ENCODE results near the gene NECTIN1.

NECTIN1 gene

DNA sequence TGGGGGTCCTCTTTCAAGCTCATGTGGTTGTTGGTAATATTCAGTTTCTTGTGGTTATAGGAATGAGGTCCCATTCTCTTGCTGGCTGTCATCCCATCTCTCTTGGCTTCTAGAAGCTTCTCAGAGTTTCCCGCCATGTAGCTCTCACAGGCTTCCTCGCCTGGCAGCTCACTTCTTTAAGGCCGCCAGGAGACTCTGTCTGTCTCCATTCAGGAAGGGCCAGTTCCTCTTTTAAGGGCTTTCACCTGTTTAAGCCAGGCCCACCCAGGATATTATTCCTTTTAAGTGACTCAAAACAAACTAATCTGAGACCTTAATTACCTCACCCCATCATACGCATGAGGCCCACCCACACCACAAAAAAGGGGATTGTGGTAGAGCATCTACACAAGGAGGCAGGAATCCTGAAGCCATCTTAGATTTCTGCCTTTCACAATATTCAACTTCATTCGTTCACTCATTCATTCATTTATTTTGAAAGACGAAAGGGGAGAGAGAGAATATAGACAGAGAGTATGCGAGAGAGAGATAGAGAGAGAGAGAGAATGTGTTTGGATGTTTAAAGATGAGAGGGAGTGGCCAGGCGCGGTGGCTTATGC lies 42.3 kb upstream of the NECTIN1 start:
- no peak overlapping the region for H3K14ac ChIP-seq (ENCODE audit: low read length)
- H3K79me2 ChIP-seq (ENCODE audit: control insufficient read depth, insufficient read depth, low read length, poor library complexity): no peaks in the 10 kb centered on the region
- H2BK5ac ChIP-seq (ENCODE audit: low read depth, low read length, poor library complexity): no peak overlapping the region
- no peak overlapping the region for H2AFZ ChIP-seq (ENCODE audit: insufficient read depth, low read length, poor library complexity)
- H3K18ac ChIP-seq (ENCODE audit: low read length): no peak overlapping the region
- no peak overlapping the region for H3K4ac ChIP-seq (ENCODE audit: low read depth, low read length)
- H3K9ac ChIP-seq (ENCODE audit: low read length): no peak overlapping the region
- no peak overlapping the region for H3K23ac ChIP-seq (ENCODE audit: low read length)
- no peak overlapping the region for H4K12ac ChIP-seq (ENCODE audit: low read depth, low read length)
- no peaks in the 10 kb centered on the region for H3K79me1 ChIP-seq (ENCODE audit: low read length)
- H4K91ac ChIP-seq (ENCODE audit: low read depth, low read length): no peak overlapping the region
- no peaks in the 10 kb centered on the region for H3K36me3 ChIP-seq (ENCODE audit: control insufficient read depth in 1 of 2, insufficient read depth in 2 of 2, low read length in 2 of 2)
- peaks cover 2% of the 10 kb centered on the region for H3K9me3 ChIP-seq (ENCODE audit: insufficient read depth, low read depth, low read length)
- H3K27ac ChIP-seq (ENCODE audit: low read depth, low read length): no peak overlapping the region
- no peaks in the 10 kb centered on the region for H3K27me3 ChIP-seq (ENCODE audit: insufficient read depth, low read length)
- no peak for DNase-seq
- no peaks in the 10 kb centered on the region for H3K4me1 ChIP-seq (ENCODE audit: control insufficient read depth in 1 of 2, insufficient read depth in 2 of 2, low read length in 2 of 2)
- H2BK120ac ChIP-seq (ENCODE audit: insufficient read depth, low read length, poor library complexity): no peak overlapping the region
- H4K8ac ChIP-seq (ENCODE audit: low read depth, low read length): no peak overlapping the region
- no peak overlapping the region for H3K4me3 ChIP-seq (ENCODE audit: low read depth, low read length)
- H3K4me2 ChIP-seq (ENCODE audit: low read length): no peak overlapping the region
- no peak overlapping the region for H2BK12ac ChIP-seq (ENCODE audit: low read length)
- no peak overlapping the region for H2AK5ac ChIP-seq (ENCODE audit: low read length)
- WGBS (ENCODE audit: extremely low coverage, insufficient coverage, insufficient read length): 92% methylated on average over 1 of the region's 9 CpGs

DNA sequence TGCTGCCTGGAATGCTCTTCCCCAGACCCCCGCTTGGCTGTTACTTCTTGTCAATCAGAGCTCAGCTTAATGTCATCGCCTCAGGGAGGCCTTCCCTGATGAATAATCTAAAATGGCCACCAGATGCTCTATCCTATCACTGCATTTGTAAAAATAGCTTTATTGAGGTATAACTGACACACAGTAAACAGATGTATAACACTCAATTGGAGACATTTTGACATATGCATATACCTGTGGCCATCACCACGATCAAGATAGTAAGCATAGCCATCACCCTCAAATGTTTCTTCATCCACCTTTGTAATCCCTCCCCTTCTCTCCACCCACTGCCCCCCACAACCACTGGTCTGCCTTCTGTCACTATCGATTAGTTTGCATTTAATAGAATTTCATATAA lies 36.6 kb upstream of the NECTIN1 start:
- peaks cover 2% of the 10 kb centered on the region for H3K9me3 ChIP-seq (ENCODE audit: insufficient read depth, low read depth, low read length)
- H2BK12ac ChIP-seq (ENCODE audit: low read length): no peak overlapping the region
- H3K36me3 ChIP-seq (ENCODE audit: control insufficient read depth in 1 of 2, insufficient read depth in 2 of 2, low read length in 2 of 2): no peaks in the 10 kb centered on the region
- H3K14ac ChIP-seq (ENCODE audit: low read length): no peak overlapping the region
- no peak overlapping the region for H3K9ac ChIP-seq (ENCODE audit: low read length)
- no peak overlapping the region for H3K4me2 ChIP-seq (ENCODE audit: low read length)
- no peak for DNase-seq
- H2AFZ ChIP-seq (ENCODE audit: insufficient read depth, low read length, poor library complexity): no peak overlapping the region
- no peak overlapping the region for H4K12ac ChIP-seq (ENCODE audit: low read depth, low read length)
- no peak overlapping the region for H3K4me3 ChIP-seq (ENCODE audit: low read depth, low read length)
- no peak overlapping the region for H3K27ac ChIP-seq (ENCODE audit: low read depth, low read length)
- no peak overlapping the region for H3K18ac ChIP-seq (ENCODE audit: low read length)
- no peaks in the 10 kb centered on the region for H3K79me1 ChIP-seq (ENCODE audit: low read length)
- no CpG with 5 or more reads among the region's 4 CpGs for WGBS (ENCODE audit: extremely low coverage, insufficient coverage, insufficient read length)
- H3K4ac ChIP-seq (ENCODE audit: low read depth, low read length): no peak overlapping the region
- H3K23ac ChIP-seq (ENCODE audit: low read length): no peak overlapping the region
- H3K79me2 ChIP-seq (ENCODE audit: control insufficient read depth, insufficient read depth, low read length, poor library complexity): no peaks in the 10 kb centered on the region
- no peaks in the 10 kb centered on the region for H3K4me1 ChIP-seq (ENCODE audit: control insufficient read depth in 1 of 2, insufficient read depth in 2 of 2, low read length in 2 of 2)
- no peaks in the 10 kb centered on the region for H3K27me3 ChIP-seq (ENCODE audit: insufficient read depth, low read length)
- H4K91ac ChIP-seq (ENCODE audit: low read depth, low read length): no peak overlapping the region
- no peak overlapping the region for H2BK120ac ChIP-seq (ENCODE audit: insufficient read depth, low read length, poor library complexity)
- H4K8ac ChIP-seq (ENCODE audit: low read depth, low read length): no peak overlapping the region
- H2BK5ac ChIP-seq (ENCODE audit: low read depth, low read length, poor library complexity): no peak overlapping the region
- no peak overlapping the region for H2AK5ac ChIP-seq (ENCODE audit: low read length)

DNA sequence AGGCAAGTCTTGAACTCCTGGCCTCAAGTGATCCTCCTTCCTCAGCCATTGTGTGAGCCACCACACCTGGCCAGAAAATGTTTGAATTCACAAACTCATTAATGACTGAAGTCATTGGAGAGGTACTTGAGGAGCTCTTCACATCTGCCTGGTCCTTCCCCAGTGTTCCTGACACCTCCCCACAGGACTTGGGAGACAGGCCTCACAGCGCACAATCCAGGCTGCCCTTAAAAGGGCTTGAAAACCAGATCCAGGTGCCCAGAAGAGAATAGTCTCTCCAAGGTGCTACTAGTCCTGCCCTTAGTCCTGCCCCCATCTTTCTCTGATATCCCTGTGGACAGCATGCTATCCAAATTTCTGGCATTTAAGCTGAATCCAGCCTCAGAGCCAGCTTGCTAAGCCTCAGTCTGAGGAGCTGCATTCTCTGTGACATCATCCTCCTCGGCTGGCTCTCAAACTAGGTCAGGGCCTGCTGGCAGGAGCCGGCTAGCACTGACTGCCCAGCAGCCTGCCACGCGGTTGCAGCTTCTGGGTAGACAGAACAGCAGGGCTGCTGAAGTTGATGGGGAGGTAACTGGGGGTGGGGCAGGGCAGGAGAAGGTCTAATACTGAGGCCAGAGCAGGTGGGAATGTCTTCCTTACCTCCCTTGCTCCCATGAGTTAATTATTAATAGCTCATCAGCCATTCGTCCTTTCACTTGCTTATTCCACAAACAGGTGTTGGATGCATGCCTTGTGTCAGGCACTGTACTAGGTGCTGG lies 35.3 kb upstream of the NECTIN1 start:
- Histone ChIP-seq H3K4me1 (ENCODE audit: control insufficient read depth in 1 of 2, insufficient read depth in 2 of 2, low read length in 2 of 2) (peaks cover 5% of the 10 kb centered on the region in 2 experiments), H3K9me3 (ENCODE audit: insufficient read depth, low read depth, low read length) (no peaks in the 10 kb centered on the region), H3K9ac (ENCODE audit: low read length) (no peak overlapping the region), H3K14ac (ENCODE audit: low read length) (no peak overlapping the region), H4K12ac (ENCODE audit: low read depth, low read length) (no peak overlapping the region), H2BK12ac (ENCODE audit: low read length) (no peak overlapping the region), H4K91ac (ENCODE audit: low read depth, low read length) (no peak overlapping the region), H3K79me1 (ENCODE audit: low read length) (no peaks in the 10 kb centered on the region), H2BK5ac (ENCODE audit: low read depth, low read length, poor library complexity) (no peak overlapping the region), H3K4ac (ENCODE audit: low read depth, low read length) (no peak overlapping the region), H3K18ac (ENCODE audit: low read length) (no peak overlapping the region), H3K4me3 (ENCODE audit: low read depth, low read length) (peak overlapping the region; percentile 30), H4K8ac (ENCODE audit: low read depth, low read length) (no peak overlapping the region), H3K36me3 (ENCODE audit: control insufficient read depth in 1 of 2, insufficient read depth in 2 of 2, low read length in 2 of 2) (no peaks in the 10 kb centered on the region), H3K27ac (ENCODE audit: low read depth, low read length) (no peak overlapping the region), H2AFZ (ENCODE audit: insufficient read depth, low read length, poor library complexity) (no peak overlapping the region), H3K79me2 (ENCODE audit: control insufficient read depth, insufficient read depth, low read length, poor library complexity) (no peaks in the 10 kb centered on the region), H2BK120ac (ENCODE audit: insufficient read depth, low read length, poor library complexity) (no peak overlapping the region), H3K4me2 (ENCODE audit: low read length) (no peak overlapping the region), H3K23ac (ENCODE audit: low read length) (no peak overlapping the region), H3K27me3 (ENCODE audit: insufficient read depth, low read length) (no peaks in the 10 kb centered on the region), H2AK5ac (ENCODE audit: low read length) (no peak overlapping the region)
- peak in 1 of 2 donors; percentile 22 for DNase-seq
- WGBS (ENCODE audit: extremely low coverage, insufficient coverage, insufficient read length): no CpG with 5 or more reads among the region's 6 CpGs

DNA sequence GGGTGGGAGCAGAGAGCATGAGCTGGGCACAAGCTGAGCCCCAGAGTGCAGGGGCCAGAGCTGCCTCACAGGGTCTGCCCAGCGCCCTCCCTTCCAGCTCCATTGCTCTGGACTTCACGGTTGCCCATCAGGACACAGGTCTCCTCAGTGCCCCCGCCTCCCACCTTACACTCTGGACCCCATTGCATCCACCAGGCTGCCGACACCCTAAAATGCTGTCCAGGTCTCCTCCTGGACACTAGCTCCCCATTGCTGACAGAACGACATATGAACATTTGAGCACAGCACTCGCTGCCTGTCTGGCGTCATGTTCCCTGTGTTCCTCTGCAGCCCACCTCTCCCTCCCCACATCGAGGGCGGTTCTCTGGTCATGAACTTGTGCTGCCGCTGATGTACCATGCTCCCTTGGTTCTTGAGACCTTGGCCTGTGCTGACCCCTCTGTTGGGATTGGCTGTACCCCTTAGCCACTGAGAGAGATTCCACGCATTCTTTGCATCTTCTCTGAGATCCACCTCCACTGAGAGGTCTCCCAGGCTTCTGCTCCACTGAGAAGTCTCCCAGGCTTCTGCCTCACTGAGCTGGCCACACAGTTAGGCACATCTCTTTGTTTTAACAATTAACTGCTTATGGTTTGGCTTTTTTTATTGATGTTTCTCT lies 34.2 kb upstream of the NECTIN1 start:
- H2BK12ac ChIP-seq (ENCODE audit: low read length): no peak overlapping the region
- no peak overlapping the region for H3K14ac ChIP-seq (ENCODE audit: low read length)
- H3K27me3 ChIP-seq (ENCODE audit: insufficient read depth, low read length): no peaks in the 10 kb centered on the region
- no peaks in the 10 kb centered on the region for H3K79me2 ChIP-seq (ENCODE audit: control insufficient read depth, insufficient read depth, low read length, poor library complexity)
- no peak overlapping the region for H4K91ac ChIP-seq (ENCODE audit: low read depth, low read length)
- H3K27ac ChIP-seq (ENCODE audit: low read depth, low read length): no peak overlapping the region
- WGBS (ENCODE audit: extremely low coverage, insufficient coverage, insufficient read length): no CpG with 5 or more reads among the region's 11 CpGs
- no peak overlapping the region for H3K18ac ChIP-seq (ENCODE audit: low read length)
- H3K4me3 ChIP-seq (ENCODE audit: low read depth, low read length): peak overlapping the region; percentile 20
- no peak overlapping the region for H2AK5ac ChIP-seq (ENCODE audit: low read length)
- no peak overlapping the region for H3K4ac ChIP-seq (ENCODE audit: low read depth, low read length)
- H4K12ac ChIP-seq (ENCODE audit: low read depth, low read length): no peak overlapping the region
- H2BK5ac ChIP-seq (ENCODE audit: low read depth, low read length, poor library complexity): no peak overlapping the region
- no peaks in the 10 kb centered on the region for H3K79me1 ChIP-seq (ENCODE audit: low read length)
- H2AFZ ChIP-seq (ENCODE audit: insufficient read depth, low read length, poor library complexity): no peak overlapping the region
- H3K36me3 ChIP-seq (ENCODE audit: control insufficient read depth in 1 of 2, insufficient read depth in 2 of 2, low read length in 2 of 2): no peaks in the 10 kb centered on the region
- no peak for DNase-seq
- H3K9ac ChIP-seq (ENCODE audit: low read length): no peak overlapping the region
- H3K4me1 ChIP-seq (ENCODE audit: control insufficient read depth in 1 of 2, insufficient read depth in 2 of 2, low read length in 2 of 2): peaks cover 5 to 6% of the 10 kb centered on the region in 2 experiments
- H2BK120ac ChIP-seq (ENCODE audit: insufficient read depth, low read length, poor library complexity): no peak overlapping the region
- H3K23ac ChIP-seq (ENCODE audit: low read length): no peak overlapping the region
- H3K4me2 ChIP-seq (ENCODE audit: low read length): no peak overlapping the region
- H4K8ac ChIP-seq (ENCODE audit: low read depth, low read length): no peak overlapping the region
- no peaks in the 10 kb centered on the region for H3K9me3 ChIP-seq (ENCODE audit: insufficient read depth, low read depth, low read length)

Data from trophoblast cell (in vitro differentiated cells and primary cell).